ENCODE data around the gene KCNH8.

DNA sequence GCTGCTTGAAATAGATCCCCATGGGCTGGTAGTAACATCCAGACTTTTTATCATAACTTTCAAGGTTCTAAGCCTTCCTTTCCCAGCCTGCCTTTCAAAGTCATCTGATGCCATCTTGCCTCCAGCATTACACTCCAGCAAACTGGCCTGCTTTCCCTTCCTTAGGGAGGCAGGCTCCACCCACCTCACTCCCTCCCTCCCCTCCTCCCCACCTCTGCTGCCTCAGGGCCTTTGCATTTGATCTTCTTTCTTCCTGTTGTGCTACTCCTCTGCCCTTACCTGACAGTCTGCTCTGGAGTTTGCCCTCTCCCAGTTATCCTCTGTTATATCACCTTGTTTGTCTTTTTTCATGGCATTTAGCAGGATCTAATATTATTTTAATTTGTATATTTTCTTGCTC, 319.5 kb downstream of the KCNH8 start:
- TF ChIP-seq, protein P1, sequence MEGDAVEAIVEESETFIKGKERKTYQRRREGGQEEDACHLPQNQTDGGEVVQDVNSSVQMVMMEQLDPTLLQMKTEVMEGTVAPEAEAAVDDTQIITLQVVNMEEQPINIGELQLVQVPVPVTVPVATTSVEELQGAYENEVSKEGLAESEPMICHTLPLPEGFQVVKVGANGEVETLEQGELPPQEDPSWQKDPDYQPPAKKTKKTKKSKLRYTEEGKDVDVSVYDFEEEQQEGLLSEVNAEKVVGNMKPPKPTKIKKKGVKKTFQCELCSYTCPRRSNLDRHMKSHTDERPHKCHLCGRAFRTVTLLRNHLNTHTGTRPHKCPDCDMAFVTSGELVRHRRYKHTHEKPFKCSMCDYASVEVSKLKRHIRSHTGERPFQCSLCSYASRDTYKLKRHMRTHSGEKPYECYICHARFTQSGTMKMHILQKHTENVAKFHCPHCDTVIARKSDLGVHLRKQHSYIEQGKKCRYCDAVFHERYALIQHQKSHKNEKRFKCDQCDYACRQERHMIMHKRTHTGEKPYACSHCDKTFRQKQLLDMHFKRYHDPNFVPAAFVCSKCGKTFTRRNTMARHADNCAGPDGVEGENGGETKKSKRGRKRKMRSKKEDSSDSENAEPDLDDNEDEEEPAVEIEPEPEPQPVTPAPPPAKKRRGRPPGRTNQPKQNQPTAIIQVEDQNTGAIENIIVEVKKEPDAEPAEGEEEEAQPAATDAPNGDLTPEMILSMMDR (IDR thresholded peaks at IDR 0.05) = no peak
- no peak for TF ChIP-seq POLR2A (IDR thresholded peaks at IDR 0.05)
